ENCODE data around the gene ZNF503.
A peak's percentile ranks its signal among the peaks of the same experiment; 100 is the strongest.

Gene ZNF503

GRCh38 chr10:75403144-75403938 lies 1.8 kb upstream of the ZNF503 start:
- peak overlapping the region; percentile 69 for H3K4me3 ChIP-seq (ENCODE audit: low read depth, low read length)
- DNase-seq (ENCODE audit: low read depth), result peak; percentile 48
- no peak for TF ChIP-seq POLR2A (IDR thresholded peaks at IDR 0.05; ENCODE audit: extremely low read depth, insufficient read length)
- TF ChIP-seq, protein P1, sequence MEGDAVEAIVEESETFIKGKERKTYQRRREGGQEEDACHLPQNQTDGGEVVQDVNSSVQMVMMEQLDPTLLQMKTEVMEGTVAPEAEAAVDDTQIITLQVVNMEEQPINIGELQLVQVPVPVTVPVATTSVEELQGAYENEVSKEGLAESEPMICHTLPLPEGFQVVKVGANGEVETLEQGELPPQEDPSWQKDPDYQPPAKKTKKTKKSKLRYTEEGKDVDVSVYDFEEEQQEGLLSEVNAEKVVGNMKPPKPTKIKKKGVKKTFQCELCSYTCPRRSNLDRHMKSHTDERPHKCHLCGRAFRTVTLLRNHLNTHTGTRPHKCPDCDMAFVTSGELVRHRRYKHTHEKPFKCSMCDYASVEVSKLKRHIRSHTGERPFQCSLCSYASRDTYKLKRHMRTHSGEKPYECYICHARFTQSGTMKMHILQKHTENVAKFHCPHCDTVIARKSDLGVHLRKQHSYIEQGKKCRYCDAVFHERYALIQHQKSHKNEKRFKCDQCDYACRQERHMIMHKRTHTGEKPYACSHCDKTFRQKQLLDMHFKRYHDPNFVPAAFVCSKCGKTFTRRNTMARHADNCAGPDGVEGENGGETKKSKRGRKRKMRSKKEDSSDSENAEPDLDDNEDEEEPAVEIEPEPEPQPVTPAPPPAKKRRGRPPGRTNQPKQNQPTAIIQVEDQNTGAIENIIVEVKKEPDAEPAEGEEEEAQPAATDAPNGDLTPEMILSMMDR (IDR thresholded peaks at IDR 0.05; ENCODE audit: low read depth, low read length), result no peak
- no peak for TF ChIP-seq MYC (IDR thresholded peaks at IDR 0.05; ENCODE audit: low read depth, low read length)
- no peak for TF ChIP-seq MAX (IDR thresholded peaks at IDR 0.05; ENCODE audit: low read depth, low read length)

DNA sequence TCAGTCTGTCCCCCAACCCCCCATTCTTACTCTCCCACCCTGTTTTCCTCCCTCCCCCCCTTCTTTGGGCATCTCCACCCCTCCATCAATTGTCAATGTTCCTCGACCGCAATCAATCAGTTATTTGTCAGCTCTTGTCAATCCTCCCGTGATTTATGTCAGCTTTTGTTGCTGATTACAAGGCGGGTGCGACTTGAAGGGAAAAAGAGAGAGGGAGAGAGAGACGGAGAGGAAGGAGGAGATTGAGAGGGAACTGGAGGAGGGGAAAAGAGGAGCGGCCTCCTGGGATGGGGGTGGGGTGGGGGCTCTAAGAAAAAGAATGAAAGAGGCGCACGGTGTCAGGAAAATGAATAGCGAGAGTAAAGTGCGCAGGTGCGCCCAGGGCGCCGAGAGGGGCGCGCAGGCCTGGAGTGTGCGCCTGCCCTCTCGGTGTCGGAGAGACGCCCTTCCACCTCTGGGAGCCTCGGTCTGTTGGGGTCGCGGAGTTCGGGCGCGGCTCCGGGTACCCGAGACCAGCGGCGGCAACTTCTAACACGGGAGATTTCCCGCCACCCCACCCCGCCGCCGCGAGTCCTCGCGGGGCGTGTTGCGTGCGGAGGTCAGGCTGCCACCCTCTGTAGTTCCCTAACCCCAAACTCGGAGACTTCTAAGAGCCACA lies 1.1 kb upstream of the ZNF503 start:
- peak overlapping the region; percentile 69 for H3K4me3 ChIP-seq (ENCODE audit: low read depth, low read length)
- TF ChIP-seq POLR2A (IDR thresholded peaks at IDR 0.05; ENCODE audit: extremely low read depth, insufficient read length), result peak; percentile 26
- TF ChIP-seq, protein P1 (IDR thresholded peaks at IDR 0.05; ENCODE audit: low read depth, low read length), result no peak
- peak; percentile 28; the same call in 1 of the 2 replicates for TF ChIP-seq MAX (IDR thresholded peaks at IDR 0.05; ENCODE audit: low read depth, low read length)
- TF ChIP-seq MYC (IDR thresholded peaks at IDR 0.05; ENCODE audit: low read depth, low read length), result no peak; the same call in none of the 2 replicates
- DNase-seq (ENCODE audit: low read depth), result peak; percentile 69

GRCh38 chr10:75400771-75401568 lies 594 bp downstream of the ZNF503 start:
- peak; percentile 81 for DNase-seq (ENCODE audit: low read depth)
- H3K4me3 ChIP-seq (ENCODE audit: low read depth, low read length), result peak overlapping the region; percentile 95
- no peak for TF ChIP-seq MAX (IDR thresholded peaks at IDR 0.05; ENCODE audit: low read depth, low read length)
- no peak for TF ChIP-seq MYC (IDR thresholded peaks at IDR 0.05; ENCODE audit: low read depth, low read length)
- TF ChIP-seq POLR2A (IDR thresholded peaks at IDR 0.05; ENCODE audit: extremely low read depth, insufficient read length), result no peak
- TF ChIP-seq, protein P1 (IDR thresholded peaks at IDR 0.05; ENCODE audit: low read depth, low read length), result no peak

DNA sequence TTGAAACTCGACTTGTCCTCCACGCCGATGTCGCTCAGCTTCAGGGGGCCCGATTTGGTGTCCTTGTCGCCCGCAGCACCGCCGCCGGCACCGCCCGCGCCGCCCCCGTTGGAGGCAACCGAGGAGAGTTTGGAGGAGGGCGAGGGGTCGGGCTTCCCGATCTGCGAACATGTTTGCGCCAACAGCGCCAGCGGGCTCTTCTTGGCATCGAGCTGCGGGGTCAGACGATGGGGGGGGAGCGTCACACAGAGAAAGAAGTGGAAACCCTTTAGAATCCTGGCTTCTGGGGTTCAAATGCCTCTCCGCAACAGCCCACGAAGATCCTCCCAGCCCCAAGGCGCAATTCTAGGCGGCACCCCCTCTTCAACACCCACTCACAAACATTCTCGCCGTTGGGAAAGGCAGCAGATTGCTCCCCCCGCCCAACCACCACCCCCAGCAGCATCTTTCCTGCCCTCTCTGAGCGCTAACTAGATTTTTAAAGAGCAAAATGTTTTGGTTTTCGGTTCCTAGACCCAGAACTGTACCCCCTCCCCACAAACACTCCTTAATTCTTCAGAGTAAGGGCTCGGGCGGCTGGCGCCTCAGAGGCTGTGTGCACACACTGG lies 1.3 kb downstream of the ZNF503 start:
- no peak for DNase-seq (ENCODE audit: low read depth)
- H3K4me3 ChIP-seq (ENCODE audit: low read depth, low read length), result peak overlapping the region; percentile 95
- no peak for TF ChIP-seq POLR2A (IDR thresholded peaks at IDR 0.05; ENCODE audit: extremely low read depth, insufficient read length)
- no peak for TF ChIP-seq MAX (IDR thresholded peaks at IDR 0.05; ENCODE audit: low read depth, low read length)
- TF ChIP-seq, protein P1 (IDR thresholded peaks at IDR 0.05; ENCODE audit: low read depth, low read length), result no peak
- no peak for TF ChIP-seq MYC (IDR thresholded peaks at IDR 0.05; ENCODE audit: low read depth, low read length)

GRCh38 chr10:75399461-75400162 lies 2.0 kb downstream of the ZNF503 start:
- H3K4me3 ChIP-seq (ENCODE audit: low read depth, low read length), result peak overlapping the region; percentile 95
- no peak for TF ChIP-seq MYC (IDR thresholded peaks at IDR 0.05; ENCODE audit: low read depth, low read length)
- no peak for TF ChIP-seq POLR2A (IDR thresholded peaks at IDR 0.05; ENCODE audit: extremely low read depth, insufficient read length)
- no peak for TF ChIP-seq MAX (IDR thresholded peaks at IDR 0.05; ENCODE audit: low read depth, low read length)
- TF ChIP-seq, protein P1 (IDR thresholded peaks at IDR 0.05; ENCODE audit: low read depth, low read length), result peak; percentile 37
- DNase-seq (ENCODE audit: low read depth), result peak; percentile 87

Measured in NB4 (cell line).